ENCODE results near the gene GSDMA.
"Not testable (repeated sequence)": the region's sequence is repeated elsewhere in the genome, so short reads cannot be mapped to it uniquely, and the experiment has no call there.

GSDMA gene

DNA sequence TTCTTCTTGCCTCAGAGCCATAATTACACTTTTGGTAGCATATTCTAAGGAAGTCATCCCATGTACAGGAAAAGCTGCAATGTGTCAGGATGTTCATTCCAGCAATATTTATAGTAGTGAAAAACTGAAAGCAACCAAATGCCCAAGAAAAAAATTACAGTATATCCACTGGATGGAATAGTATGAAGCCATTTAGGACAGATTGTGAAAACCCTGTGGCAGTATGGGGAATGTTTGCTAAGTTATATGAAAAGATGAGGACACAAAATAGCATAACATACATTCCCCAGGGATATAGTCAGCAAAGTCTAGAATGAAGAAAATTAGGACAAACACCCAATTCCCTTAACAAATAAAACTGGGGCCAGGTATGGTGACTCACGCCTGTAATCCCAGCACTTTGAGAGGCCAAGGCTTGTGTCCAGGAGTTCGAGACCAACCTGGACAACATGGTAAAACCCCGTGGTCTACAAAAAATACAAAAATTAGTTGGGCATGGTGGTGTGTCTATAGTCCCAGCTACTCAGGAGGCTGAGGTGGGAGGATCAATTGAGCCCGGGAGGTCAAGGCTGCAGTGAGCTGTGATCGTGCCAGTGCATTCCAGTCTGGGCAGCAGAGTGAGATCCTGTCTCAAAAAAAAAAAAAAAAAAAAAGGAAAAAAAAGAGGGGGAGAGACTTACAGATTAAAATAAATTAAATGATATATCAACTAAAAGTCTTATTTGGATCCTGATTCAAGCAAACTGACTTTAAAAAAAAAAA lies 33.0 kb upstream of the GSDMA start:
- DNase-seq (ENCODE audit: low spot score): no peak

DNA sequence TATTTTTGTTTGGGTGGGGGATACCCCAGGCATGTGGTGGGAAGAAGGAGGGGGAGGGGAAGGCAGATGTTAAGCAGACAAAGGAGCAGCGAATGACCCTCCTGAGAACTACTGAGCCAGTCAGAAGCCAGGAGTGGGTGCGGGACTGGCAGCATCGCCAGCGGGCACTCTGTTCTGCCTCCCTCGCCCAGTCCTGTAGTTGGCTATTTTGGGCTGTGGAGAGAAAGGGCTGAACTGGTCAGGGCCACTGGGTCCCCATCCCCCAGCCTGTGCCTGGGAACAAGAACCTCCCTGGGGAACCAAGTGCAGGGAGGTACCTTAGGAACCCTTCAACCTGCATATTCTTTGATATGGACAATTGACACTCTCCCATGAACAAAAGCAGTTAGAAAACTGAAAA lies 28.9 kb upstream of the GSDMA start:
- no peak for DNase-seq (ENCODE audit: low spot score)

DNA sequence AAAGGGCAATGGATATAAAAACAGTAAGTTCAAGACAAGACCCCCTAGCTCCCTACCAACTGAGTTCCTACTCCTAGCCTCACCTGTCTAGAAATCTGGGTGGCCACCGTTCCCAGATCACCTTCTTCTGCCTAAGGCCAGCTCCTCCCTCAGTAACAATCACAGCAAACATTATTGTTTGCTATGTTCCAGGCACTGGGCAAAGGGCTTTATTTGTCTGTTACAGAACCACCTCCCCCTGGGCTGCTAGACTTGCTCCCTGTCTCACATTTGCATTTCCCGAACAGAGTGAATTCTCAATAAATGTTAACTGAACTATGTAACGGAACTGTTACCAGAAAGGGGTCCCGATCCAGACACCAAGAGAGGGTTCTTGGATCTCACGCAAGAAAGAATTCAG lies 28.5 kb upstream of the GSDMA start:
- DNase-seq (ENCODE audit: low spot score): no peak

DNA sequence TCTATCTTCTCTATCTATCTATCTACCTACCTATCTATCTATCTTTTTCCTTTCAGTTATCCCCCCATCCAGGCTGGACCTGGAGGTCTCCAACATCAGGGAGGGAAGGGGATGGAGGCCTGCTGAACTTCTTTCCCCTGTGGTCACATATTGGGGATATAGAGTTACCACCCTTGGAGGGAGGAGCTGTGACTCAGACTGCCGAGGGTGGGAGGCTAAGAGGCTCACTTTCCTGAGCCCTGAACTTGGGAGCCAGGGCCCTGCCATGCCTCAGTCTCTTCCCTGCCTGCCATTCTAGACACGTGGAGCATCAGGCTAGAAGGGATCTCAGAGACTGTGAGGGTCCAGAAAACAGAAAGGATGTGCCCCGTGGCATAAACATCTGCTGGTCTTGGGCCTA lies 26.9 kb upstream of the GSDMA start:
- DNase-seq (ENCODE audit: low spot score): no peak

DNA sequence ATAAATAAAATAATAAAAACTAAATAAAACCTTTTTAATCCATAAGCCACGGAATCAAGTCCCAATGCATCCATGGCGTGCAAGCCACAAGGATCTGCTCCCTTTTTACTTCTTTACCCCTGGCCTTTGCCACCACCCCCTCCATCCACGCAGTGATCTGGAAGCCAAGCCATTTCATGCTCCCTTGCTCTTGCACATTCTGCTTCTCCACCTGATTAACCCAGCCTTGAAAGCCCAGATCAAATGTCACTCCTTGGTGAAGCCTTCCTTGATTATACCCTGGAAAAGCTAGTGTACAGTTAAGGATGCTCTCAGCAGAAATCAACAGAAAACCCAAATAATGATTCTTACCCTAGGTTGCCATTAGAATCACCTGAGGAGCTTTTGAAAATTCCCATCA lies 25.4 kb upstream of the GSDMA start:
- no peak for DNase-seq (ENCODE audit: low spot score)

DNA sequence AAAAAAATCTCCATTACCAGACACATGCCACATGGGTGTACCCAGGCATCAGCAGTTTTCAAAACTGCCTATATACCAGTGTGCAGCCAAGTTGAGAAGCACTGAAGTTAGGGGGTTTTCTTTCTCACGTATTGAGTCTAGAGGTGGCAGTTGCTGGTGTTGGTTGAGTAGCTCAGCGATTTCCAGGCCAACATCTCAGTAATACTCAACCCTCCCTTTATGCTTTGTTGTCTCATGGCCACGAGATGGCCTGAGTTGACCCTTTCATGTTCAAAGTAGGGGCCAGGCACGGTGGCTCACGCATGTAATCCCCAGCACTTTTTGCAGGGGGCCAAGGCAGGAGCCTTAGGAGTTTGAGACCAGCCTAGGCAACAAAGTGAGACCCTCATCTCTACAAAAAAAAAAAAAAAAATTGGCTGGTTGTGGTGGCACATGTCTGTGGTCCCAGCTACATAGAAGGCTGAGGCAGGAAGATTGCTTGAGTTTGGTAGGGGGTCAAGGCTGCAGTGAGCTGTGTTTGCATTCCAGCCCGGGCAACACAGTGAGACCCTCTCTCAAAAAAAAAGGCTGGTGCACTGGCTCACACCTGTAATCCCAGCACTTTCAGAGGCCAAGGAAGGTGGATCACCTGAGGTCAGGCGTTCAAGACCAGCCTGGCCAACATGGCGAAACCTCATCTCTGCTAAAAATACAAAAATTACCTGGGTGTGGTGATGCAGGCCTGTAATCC lies 24.5 kb upstream of the GSDMA start:
- DNase-seq (ENCODE audit: low spot score): no peak

DNA sequence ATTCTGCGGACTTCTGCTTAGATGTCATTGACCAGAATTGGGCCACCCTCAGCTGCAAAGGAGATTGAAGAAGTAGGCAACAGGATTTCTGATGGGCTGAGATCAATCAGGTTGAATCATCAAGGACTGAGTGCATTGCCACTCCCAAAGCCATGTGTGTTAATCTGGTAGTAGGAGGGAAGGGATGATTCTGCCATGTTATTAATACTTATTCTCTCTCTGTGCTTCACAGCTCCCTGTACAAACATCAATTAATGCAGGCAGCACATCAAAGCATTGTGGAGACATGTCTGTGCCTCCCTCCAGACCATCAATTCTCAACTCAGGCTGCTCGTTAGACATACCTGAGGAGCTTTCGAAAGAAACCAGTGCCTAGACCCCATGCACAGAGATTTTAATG lies 23.7 kb upstream of the GSDMA start:
- DNase-seq (ENCODE audit: low spot score): no peak

DNA sequence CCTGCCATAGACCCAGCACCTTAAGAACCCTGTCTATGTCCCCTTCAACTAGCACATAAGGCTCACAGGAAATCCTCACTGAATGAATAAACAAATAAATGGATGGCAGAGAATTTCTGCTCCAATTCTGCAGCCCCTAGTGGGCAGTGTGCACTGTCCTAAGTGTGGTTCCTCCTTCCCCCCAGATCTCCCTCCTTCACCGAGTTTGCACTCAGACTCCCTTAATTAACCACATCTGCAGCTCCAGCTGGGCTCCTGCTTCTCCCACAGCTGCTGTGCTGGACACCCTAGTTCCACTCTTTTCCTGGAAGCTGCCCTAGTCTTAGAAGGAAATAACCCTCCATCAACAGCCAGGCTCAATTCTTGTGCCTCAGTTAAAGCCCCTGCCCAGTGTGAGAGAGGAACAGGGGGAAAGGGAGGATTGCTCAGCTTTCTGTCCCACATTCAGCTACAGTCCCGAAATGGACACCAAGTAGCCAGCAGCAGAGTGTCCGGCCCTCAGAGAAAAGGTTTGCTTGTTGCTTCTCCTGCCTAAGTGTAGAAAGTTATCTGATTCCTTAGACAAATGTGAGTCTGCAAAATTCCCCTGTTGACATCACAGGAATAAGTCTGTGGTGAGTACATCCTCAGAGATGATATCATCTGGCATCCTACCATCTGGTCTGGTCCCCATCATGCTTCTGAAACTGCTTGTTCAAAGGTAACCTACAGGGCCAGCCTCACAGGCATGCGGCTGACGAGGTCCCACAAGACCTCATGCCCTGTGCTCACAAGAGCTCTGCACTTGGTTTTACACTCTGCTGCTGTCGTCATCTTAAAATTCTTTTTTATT lies 23.0 kb upstream of the GSDMA start:
- DNase-seq (ENCODE audit: low spot score): peak; percentile 54

DNA sequence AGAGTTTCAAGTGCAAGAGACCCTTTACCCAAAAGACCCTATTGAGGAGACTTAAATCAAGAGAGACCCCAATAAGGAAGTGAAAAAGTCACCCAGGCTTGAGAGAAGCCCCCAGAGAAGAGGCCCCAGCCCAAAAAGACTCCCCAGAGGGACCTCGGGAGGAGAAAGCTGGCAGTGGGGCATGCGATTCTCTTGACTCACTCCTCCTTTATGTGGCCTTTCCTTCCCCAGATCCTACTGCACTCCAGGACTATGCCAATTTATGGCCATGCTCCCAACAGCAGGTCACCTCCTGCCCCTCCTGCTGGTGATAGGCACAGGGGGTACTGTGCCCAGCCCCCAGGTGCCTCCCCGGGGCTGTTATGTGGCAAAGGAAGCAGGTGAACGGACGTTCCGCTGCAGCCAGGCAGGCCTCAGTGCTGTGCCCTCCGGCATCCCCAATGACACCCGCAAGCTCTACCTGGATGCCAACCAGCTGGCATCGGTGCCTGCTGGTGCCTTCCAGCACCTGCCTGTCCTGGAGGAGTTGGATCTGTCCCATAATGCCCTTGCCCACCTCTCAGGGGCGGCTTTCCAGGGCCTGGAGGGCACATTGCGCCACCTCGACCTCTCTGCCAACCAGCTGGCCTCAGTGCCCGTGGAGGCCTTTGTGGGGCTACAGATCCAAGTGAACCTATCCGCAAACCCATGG lies 19.0 kb upstream of the GSDMA start:
- no peak for DNase-seq (ENCODE audit: low spot score)

DNA sequence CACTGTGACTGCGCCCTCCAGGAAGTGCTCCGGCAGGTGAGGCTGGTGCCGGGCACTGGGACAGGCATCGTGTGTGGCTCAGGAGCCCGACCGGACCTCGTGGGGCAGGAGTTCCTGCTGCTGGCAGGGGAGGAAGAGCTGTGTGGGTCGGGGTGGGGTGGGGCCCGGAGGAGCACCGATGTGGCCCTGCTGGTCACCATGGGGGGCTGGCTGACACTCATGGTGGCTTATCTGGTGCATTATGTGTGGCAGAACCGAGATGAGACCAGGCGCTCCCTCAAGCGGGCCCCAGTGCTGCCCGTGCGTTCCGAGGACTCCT lies 18.5 kb upstream of the GSDMA start:
- no peak for DNase-seq (ENCODE audit: low spot score)

DNA sequence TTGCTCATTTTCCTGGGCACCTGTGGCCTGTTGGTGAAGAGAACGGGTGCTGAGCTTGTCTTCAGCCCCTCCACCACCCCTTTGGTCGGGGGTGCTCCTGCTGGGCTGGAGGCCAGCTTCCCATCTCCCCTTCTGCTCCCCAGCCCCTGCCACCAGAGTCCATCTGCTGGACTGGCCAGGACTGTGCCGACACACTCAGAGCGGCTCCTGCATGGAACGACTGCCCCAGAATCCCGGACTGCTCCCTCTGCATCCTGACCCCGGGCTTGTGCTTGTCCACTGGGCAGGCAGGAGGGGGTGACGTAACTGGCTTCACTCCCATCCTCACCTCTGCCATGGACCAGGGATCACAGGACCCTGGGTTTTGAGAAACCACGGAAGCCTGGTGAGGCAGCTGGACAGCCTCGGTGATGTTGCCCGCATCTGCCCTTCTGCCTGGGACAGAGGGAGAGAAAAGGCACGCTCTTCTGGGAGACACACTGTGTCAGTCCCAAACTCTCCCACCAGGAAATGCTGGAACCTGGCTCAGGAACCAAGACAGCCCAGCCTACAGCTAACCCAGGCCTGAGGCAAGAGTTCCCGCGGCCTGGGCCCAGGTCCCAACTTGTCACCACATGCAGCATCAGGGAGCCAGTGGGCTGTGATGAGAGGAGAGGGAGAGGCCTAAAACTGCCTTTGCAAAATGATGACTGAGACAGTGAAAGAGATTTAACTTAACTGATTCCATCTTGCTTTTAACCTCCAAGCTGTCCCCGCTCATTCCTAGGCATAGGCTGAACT lies 16.1 kb upstream of the GSDMA start:
- DNase-seq (ENCODE audit: low spot score): no peak

DNA sequence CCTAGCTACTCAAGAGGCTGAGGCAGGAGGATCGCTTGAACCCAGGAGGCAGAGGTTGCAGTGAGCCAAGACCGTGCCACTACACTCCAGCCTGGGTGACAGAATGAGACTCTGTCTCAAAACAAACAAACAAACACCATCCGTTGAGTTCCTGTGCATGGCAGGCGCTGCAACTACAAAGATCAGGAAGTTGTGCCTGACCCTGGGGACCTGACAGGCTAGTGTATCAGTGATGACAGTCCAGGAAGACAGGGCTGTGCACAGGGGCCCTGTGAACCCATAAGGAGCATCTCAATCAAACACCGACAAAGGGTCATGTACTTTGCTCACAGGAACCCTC lies 14.3 kb upstream of the GSDMA start:
- not testable (repeated sequence) for DNase-seq (ENCODE audit: low spot score)

DNA sequence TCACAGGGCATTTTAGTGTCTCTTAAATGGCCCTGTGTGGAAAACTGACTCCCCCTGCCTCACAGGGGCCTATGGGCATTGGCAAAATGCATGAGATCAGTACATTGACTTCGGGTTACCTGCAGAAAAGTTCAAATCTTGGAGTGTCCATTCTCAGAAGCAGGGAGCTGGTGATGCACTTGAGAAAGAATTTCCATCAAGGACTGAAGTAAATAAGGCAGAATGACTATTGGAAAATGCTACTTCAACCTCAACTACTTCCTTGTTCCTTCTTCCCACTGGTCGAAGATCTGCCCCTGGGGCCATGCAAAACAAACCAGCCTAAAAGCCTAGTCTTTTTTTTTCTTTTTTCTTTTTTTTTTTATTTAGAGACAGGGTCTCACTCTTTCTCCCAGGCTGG lies 13.8 kb upstream of the GSDMA start:
- DNase-seq (ENCODE audit: low spot score): no peak

DNA sequence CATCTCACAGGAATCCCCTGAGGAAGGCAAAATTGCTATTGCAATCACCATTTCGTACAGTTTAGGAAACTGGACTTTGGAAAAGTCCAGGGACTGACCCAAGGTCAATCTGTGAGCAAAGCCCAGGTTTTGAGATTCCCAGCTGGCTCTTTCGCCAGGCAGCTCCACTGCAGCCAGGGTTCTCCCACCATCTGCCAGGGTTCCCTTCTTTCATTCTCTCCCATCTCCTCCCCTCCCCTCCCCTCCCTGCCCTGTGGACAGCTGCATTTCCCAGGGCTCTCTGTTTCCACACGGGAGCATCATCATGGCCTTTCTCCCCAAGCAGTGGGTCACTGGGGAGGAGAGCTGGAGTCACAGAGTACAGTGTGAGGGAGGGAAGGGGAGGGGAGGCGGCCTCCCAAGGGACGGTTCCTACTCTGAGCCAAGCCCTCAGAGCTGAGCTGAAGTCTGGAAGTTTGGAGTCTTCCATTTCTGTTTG lies 11.9 kb upstream of the GSDMA start:
- DNase-seq (ENCODE audit: low spot score): no peak

DNA sequence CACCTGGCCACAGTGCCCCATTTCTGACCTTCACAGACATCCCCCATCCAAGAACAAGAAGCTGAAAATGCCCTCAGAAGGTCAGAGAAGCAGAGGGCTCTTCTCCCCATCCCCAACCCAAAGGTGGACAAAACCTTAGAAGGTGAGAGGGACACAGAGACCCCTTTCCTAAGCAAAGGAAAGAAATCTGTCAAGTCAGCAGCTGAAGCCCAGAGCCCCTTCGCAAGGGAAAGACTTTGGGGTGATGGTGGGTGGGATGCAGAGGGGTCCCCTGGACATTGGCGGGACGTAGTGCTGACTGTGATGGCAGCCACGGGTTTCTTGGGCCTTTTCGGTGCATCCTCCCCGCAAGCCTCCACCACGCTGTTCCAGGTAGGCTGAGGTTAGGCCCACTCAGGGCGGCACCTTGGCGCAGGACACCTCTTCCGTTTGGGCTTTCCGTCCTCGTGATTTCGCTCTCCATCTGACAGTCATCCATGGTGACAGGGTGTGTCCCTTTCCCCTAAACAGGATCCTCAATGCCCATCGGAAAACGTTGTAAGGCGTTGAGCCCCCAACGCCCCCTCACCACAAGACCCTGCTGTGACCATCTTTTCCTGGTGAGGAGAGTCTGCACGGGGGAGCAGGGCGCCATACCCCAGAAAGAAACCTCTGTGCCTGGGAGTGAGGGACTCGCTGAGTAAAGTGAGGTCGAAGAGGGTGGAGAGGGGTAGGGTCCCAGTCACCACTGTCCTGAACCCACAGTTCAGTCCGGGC lies 10.7 kb upstream of the GSDMA start:
- no peak for DNase-seq (ENCODE audit: low spot score)

DNA sequence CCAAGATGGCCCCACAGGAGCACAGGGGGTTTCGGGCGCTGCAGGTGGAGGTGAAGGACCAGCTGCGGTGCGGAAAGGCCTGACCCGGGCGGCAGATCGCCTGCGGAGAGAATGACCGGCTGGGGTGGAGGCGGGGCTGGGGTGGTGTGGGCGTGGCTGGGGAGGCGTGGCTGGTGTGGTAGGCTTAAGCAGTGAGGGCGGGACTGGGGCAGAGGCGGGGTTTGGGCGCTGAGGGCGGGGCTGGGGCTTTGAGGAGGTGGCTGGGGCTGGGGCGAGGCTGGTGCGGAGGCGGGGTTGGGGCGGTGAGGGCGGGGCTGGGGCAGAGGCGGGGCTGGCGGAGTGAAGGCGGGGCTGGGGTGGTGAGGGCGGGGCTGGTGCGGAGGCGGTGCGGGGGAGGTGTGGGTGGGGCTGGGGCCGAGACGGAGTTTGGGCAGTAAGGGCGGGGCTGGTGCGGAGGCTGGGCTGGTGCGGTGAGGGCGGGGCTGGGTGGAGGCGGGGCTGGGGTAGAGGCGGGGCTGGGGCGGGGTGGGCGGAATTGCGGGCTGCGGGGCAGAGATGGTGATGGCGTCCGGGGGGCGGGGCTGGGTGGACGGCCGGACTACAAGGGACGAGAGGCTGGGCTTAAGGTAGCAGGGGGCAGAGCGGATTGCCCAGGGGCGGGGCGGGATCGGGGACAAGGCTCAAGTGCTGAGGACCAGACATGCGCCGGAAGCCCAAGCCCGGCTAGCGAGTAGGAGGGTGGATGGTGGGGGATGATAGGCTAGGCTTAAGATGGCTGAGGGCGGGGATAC lies 9.9 kb upstream of the GSDMA start:
- DNase-seq (ENCODE audit: low spot score): peak; percentile 97

DNA sequence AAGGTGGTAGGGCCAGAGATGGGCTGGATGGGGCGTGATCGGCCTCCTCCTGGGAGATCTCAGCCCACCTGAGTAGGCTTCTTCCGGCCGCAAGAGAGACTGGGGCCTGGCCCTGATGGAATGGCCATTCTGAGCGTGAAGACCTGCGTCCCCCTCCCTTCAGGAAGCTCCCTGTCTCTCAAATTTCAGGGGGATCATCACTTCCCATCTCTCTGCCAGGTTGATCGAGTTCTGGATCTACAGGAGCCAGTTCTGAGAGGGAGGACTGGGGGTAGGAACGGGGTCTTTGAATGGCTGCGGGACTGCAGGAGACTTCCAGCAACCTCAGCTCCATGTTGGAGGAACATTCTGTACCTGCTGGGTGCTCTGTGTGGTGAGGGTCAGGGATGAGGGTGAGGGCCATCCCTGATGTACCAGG lies 9.3 kb upstream of the GSDMA start:
- DNase-seq (ENCODE audit: low spot score): no peak

DNA sequence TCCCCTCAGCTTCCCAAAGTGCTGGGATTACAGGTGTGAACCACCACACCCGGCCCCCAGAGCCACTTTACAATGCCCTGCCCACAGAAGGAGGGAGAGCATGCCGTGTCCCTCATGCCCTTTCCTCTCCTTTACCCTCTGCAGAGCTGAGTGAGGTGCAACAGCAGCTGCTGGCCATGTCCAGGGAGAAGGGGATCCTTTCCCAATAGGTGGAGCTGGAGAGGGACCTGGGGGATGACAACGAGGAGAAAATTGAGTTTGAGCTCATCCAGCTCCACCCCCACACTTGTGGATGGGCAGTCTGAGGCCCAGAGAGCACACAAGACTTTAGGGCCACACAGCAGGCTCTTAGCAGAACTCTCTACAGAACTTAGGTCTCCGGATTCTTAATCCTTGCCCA lies 7.9 kb upstream of the GSDMA start:
- no peak for DNase-seq (ENCODE audit: low spot score)

DNA sequence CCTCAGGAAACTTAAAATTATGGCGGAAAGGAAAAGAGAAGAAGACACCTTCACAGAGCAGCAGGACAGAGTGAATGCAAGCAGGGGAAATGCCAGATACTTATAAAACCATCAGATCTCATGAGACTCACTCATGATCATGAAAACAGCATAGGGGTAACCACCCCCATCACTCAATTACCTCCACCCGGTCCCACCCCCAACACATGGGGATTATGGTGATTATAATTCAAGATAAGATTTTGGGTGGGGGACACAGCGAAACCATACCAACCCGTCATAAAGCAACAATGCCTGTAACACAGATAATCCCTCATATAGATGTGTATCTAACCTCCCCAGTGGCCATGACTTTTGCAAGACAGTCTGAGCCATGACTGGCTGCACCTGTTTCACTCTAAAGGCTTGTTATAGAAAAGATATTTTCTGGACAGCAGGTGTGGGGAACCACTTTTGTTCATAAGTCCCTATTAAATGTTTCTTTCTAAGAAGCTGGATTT lies 7.0 kb upstream of the GSDMA start:
- no peak for DNase-seq (ENCODE audit: low spot score)

DNA sequence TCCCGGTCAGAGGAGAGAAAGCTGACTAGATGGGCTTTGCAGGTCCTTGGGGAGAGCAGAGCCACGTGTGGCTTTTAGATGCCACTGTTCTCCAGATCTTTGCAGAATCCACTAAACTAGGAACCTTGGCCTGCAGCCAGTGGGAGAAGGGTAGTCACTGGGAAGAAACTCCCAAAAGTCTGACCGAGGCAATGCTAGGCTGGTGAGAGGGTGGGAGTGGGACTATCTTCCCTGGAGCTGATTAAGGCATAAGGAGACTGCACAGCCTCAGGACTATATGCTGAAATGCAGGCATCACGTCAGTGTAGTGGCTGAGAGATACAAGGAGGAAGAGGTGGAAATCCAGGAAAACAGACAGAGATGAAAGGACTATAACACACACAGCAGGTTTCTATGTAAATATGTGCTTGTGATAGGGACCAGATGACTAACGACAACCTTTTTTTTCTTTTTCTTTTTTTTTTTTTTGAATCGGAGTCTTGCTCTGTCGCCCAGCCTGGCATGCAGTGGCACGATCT lies 2.2 kb upstream of the GSDMA start:
- no peak for DNase-seq (ENCODE audit: low spot score)

All from germinal center (tissue), 1 donor.